ENCODE data around the gene MAPKBP1. TPM values are rescaled to one million over a fixed set of nuclear protein-coding genes. Genes with fewer than 3 reads are reported as not detected.

MAPKBP1 gene
- total and polyA plus RNA-seq, 2 of the 13 experiments (the other 11 are each of a cell fraction or from before 2014, with no cell fraction given), result 3.0 to 7.3 TPM

GRCh38 chr15:41797201-41797944 lies 23.1 kb downstream of the MAPKBP1 start (continued):
- no peak for TF ChIP-seq PRDM15 (CRISPR knock-in tag; IDR thresholded peaks at IDR 0.05)
- TF ChIP-seq JUN (CRISPR knock-in tag; IDR thresholded peaks at IDR 0.05), result no peak
- no peak for TF ChIP-seq KLF11 (CRISPR knock-in tag; IDR thresholded peaks at IDR 0.05)
- no peak for TF ChIP-seq GRHL1 (CRISPR knock-in tag; conservative IDR thresholded peaks at IDR 0.05)
- TF ChIP-seq MAFF (IDR thresholded peaks at IDR 0.05; ENCODE audit: low read depth, low read length), result no peak
- TF ChIP-seq SNAI1 (CRISPR knock-in tag; IDR thresholded peaks at IDR 0.05; ENCODE audit: borderline replicate concordance), result no peak
- TF ChIP-seq ZNF749 (CRISPR knock-in tag; IDR thresholded peaks at IDR 0.05; ENCODE audit: borderline replicate concordance), result no peak
- TF ChIP-seq ZNF781 (CRISPR knock-in tag; IDR thresholded peaks at IDR 0.05; ENCODE audit: borderline replicate concordance, not compliant biosample characterization), result no peak
- TF ChIP-seq KMT2A (CRISPR knock-in tag; IDR thresholded peaks at IDR 0.05), result no peak
- no peak for TF ChIP-seq ZNF629 (CRISPR knock-in tag; conservative IDR thresholded peaks at IDR 0.05)
- TF ChIP-seq PRDM10 (CRISPR knock-in tag; IDR thresholded peaks at IDR 0.05; ENCODE audit: low read depth), result no peak
